GM21786 (cell line): ENCODE data around the gene WFDC12.

Experiments used
- ATAC-seq: cut with Tn5 transposase; IDR thresholded peaks from one replicate; pipeline ENCODE4 v1.9.1; 2021; ENCODE audit not compliant: unreplicated experiment

WFDC12 gene

DNA sequence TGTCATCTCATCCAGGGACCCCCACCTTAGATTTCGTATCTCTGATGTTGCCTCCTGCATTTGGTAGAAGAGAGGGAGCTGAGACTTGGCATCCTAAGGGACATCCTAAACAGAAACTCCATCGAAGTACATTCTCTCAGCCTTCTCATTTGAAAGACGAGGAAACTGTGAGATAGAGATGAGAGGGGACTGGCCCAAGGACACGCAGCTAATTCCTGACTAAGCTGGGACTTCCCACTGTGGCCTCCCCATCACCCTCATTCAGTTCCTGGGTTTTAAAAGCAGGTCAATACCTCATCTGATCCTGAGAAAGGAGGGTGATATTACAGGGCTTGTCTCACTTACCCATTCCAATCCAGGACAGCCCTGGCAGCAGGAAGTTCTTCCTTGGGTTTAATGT lies 8.4 kb downstream of the WFDC12 start:
- ATAC-seq: no peak

DNA sequence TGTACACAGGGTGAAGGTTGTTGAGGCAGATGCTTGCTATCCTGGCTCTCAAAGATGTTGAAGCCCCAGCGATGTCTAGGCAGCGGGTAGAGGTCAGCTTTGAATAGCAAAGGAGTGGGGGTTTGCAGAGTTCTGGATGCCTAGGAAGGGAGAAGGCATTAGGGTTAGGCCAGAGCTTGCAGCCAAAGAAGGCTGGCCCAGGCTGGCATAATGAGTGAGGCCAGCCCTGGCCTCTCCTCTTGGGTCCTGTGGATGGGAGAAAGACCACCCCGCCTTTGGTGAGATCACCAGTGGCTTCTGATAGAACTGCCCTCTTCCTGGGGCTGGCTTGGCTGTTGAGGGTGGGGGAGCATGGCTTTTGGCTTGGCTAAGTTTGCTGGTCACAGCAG lies 8.9 kb downstream of the WFDC12 start:
- ATAC-seq: no peak

GRCh38 chr20:45114465-45115385 lies 9.5 kb downstream of the WFDC12 start, which contains the start of gene WFDC5:
WFDC5 (minus strand) TSS chr20:45115174; CDS start chr20:45115083, 91 bp downstream.
- no peak for ATAC-seq

GRCh38 chr20:45113865-45114264 lies 10.4 kb downstream of the WFDC12 start:
- no peak for ATAC-seq

- ATAC-seq: no peak
Observed at GRCh38 chr20:45112754-45113153, 11.5 kb downstream of the WFDC12 start.

GRCh38 chr20:45111799-45112471 lies 12.3 kb downstream of the WFDC12 start:
- no peak for ATAC-seq

- no peak for ATAC-seq
Observed at GRCh38 chr20:45111285-45111684, 13.0 kb downstream of the WFDC12 start.

- no peak for ATAC-seq
Observed at GRCh38 chr20:45110301-45110700, 14.0 kb downstream of the WFDC12 start.

- no peak for ATAC-seq
Observed at GRCh38 chr20:45109634-45110033, 14.6 kb downstream of the WFDC12 start.

DNA sequence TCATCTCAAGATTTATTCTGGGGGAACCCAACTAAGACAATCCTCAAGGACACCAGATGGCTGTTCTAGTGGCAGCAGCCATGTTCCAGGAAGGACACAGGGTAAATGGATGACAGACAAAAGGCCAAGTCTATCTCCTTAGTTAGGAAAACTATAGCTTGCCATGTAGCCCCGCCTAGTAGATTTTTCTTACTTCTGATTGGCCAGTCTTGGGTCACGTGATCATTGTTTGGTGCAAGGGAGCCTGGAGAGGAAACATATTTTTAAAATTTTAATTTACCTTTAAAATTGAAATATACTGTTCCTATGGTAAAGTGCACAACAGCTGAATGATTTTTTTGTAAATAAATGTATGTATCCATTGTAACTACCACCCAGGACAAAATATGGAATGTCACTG lies 18.9 kb downstream of the WFDC12 start:
- ATAC-seq: no peak

DNA sequence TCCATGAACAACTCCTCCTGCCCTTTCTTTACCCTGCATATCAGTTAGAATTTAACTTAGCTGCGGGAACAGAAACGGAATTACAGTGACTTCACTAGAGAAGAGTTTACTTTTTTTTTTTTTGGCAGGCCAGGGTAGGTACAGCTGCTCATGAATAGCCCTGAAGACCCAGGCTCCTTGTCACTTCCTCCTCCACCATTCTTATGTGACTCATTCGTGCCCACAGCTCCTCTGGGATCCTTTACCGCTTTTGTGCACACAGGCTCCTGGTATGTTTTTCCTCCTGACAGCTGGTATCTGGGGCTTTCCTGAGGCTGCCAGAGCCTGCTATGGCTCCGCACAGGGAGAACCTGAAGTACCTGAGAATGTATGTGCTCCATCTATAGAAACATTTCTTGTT lies 19.5 kb downstream of the WFDC12 start:
- ATAC-seq: no peak

GRCh38 chr20:45103072-45103471 lies 21.2 kb downstream of the WFDC12 start:
- ATAC-seq: no peak

DNA sequence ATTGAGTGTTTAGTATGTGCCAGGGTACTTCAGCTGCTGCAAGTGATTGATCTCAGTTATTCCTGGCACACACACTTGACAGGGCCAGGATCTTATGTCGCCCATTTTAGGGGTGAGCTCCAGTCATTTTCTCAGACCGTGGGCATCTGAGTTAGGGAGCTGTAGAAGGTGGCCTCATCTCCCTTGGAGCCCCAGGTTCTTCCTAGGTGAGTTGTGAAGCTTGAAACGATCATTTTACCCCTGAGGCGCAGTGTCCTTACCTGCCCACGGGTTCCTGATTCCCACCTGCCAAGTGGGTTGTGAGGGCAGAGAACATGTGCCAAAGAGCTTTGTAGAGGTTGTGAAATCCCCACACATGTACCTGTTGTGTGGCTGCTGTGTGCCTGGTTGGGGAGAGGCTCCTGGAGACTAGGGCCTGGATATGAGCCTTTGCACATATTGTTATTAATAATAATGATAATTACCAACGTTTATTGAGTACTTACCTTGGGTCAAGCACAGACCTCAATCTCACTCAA lies 22.9 kb downstream of the WFDC12 start:
- no peak for ATAC-seq

DNA sequence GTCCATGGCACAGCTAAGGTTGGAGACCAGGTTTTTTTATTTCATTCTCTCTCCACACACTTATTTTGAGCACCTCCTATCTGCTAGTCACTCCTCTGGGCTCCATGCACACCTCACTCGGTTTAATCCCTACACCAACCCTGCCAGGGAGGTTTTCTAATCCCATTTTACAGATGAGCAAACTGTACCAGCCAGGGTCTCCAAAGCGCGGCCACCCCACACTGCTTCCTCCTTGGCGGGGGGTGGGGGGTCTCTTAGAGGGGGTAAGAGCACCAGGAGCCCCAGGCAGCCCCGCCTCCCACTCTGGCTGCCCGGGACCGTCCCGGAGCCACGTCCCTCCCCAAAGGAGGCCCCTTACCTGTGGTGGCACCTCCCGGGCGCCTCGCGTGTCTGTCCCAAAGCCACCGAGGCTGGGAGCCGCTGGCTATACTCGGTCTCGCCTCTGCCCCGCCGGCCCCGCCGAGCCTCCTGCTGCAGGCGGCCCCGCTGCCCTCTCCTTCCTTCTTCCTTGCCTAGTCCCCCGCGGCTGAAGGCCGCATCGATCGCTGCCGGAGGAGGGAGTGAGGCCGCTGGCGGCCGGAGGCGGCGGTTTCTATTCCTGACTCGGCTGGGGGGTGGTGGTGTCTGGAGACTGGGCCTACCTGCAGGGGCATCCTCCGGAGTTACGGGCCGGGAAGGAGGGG lies 23.6 kb downstream of the WFDC12 start, which contains the start of gene KCNS1:
KCNS1 (minus strand) TSS at position 565 of the 683 bp plus-strand sequence. CDS start 1,891 bp downstream, outside the sequence.
- ATAC-seq: no peak

GRCh38 chr20:45098103-45098773 lies 26.0 kb downstream of the WFDC12 start:
- ATAC-seq: no peak

GRCh38 chr20:45097485-45098102 lies 26.7 kb downstream of the WFDC12 start:
- no peak for ATAC-seq

- ATAC-seq: no peak
Observed at GRCh38 chr20:45096781-45097180, 27.5 kb downstream of the WFDC12 start.

- no peak for ATAC-seq
Observed at GRCh38 chr20:45095805-45096238, 28.4 kb downstream of the WFDC12 start.

DNA sequence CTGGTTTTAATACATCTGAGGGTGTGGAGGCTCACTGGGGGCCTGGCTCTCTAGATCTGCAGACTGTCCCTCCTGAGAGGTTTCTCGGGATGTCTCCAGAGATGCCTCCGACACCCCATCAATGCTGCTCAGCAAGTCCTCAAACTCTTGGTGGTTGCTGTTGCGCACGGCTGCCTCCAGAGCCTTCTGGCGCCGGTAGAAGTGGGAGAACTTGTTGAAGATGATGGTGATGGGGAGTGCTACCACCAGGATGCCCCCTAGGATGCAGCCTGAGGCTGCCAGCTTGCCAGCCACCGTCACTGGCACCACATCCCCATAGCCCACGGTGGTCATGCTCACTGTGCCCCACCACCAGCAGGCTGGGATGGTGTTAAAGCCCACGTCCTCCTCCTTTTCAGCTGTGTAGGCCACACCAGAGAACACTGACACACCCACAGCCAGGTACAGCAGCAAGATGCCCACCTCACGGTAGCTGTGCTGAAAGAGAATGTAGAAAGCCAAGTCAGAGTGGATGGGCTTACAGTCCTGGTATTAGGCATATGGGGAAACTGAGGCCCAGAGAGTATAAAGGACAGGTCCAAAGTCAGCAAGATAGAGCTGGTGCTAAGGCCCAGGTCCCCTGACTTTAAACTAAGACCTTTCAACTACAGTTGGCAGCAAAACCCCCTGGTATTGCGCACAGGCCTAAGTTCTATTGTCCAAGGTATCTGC lies 29.2 kb downstream of the WFDC12 start:
- ATAC-seq: no peak

GRCh38 chr20:45094201-45094600 lies 30.1 kb downstream of the WFDC12 start:
- ATAC-seq: no peak
